Measurements from ENCODE around the gene GOLM1.

- TF ChIP-seq CTCF (IDR thresholded peaks at IDR 0.05; ENCODE audit: low read length) (no peak), EZH2 (optimal IDR thresholded peaks at IDR 0.05; ENCODE audit: low read depth, low read length) (no peak)
Observed at GRCh38 chr9:86035827-86036440, 63.4 kb downstream of the GOLM1 start.

Data from MM.1S (cell line).